ENCODE results near the gene ILKAP.

The ILKAP gene

GRCh38 chr2:238121511-238122286 lies 81.8 kb downstream of the ILKAP start:
- DNase-seq = no peak

GRCh38 chr2:238120463-238121298 lies 82.8 kb downstream of the ILKAP start:
- DNase-seq = peak; percentile 62

Measured in fibroblast of upper back skin (primary cell).